ENCODE data around the gene SCARB1. TPM values are rescaled to one million over a fixed set of nuclear protein-coding genes. Genes with fewer than 3 reads are reported as not detected.
A peak's percentile ranks its signal among the peaks of the same experiment; 100 is the strongest.

Gene SCARB1
- total and polyA plus RNA-seq, 2 of the 13 experiments (the other 11 are each of a cell fraction or from before 2014, with no cell fraction given): 63.4 to 160 TPM

GRCh38 chr12:124828264-124829007 is 35.2 kb downstream of the SCARB1 start (continued):
- TF ChIP-seq DMTF1 (CRISPR knock-in tag; IDR thresholded peaks at IDR 0.05) (no peak), RCOR2 (CRISPR knock-in tag; IDR thresholded peaks at IDR 0.05) (0 out of 2 replicates have a peak, but pooled peaks have one; percentile 23), KDM1A (CRISPR knock-in tag; IDR thresholded peaks at IDR 0.05) (0 out of 2 replicates have a peak, but pooled peaks have one; percentile 31), DR1 (CRISPR knock-in tag; IDR thresholded peaks at IDR 0.05) (no peak), GTF2F1 (IDR thresholded peaks at IDR 0.05; ENCODE audit: low read length) (no peak), STAG1 (CRISPR knock-in tag; IDR thresholded peaks at IDR 0.05) (no peak), KLF9 (CRISPR knock-in tag; IDR thresholded peaks at IDR 0.05; ENCODE audit: low read depth) (0 out of 2 replicates have a peak, but pooled peaks have one; percentile 28), AGO2 (optimal IDR thresholded peaks at IDR 0.05; ENCODE audit: low read depth, low read length) (no peak), ZSCAN30 (CRISPR knock-in tag; IDR thresholded peaks at IDR 0.05) (no peak), LBX2 (CRISPR knock-in tag; IDR thresholded peaks at IDR 0.05; ENCODE audit: borderline replicate concordance) (no peak), PHF8 (CRISPR knock-in tag; IDR thresholded peaks at IDR 0.05) (peak; percentile 48), TEAD2 (CRISPR knock-in tag; IDR thresholded peaks at IDR 0.05) (no peak), PTBP1 (IDR thresholded peaks at IDR 0.05; ENCODE audit: low read depth, low read length, poor library complexity, severe bottlenecking) (no peak), TEF (CRISPR knock-in tag; IDR thresholded peaks at IDR 0.05) (no peak), ZNF775 (CRISPR knock-in tag; IDR thresholded peaks at IDR 0.05; ENCODE audit: borderline replicate concordance) (no peak), SMARCC2 (IDR thresholded peaks at IDR 0.05) (no peak), EHMT2 (IDR thresholded peaks at IDR 0.05; ENCODE audit: borderline replicate concordance, low read depth, low read length) (no peak), MBD4 (IDR thresholded peaks at IDR 0.05; ENCODE audit: borderline replicate concordance, low read length) (no peak), ZBTB3 (CRISPR knock-in tag; IDR thresholded peaks at IDR 0.05; ENCODE audit: borderline replicate concordance, low read depth) (no peak), NR2C2 (CRISPR knock-in tag; IDR thresholded peaks at IDR 0.05; ENCODE audit: borderline replicate concordance) (peak; percentile 44), TGIF2 (CRISPR knock-in tag; IDR thresholded peaks at IDR 0.05) (no peak), NPAS2 (CRISPR knock-in tag; IDR thresholded peaks at IDR 0.05; ENCODE audit: borderline replicate concordance) (no peak), SIN3A (IDR thresholded peaks at IDR 0.05; ENCODE audit: borderline replicate concordance, low read depth, low read length) (no peak), ATRX (CRISPR knock-in tag; IDR thresholded peaks at IDR 0.05; ENCODE audit: borderline replicate concordance) (no peak), TFDP1 (CRISPR knock-in tag; IDR thresholded peaks at IDR 0.05; ENCODE audit: borderline replicate concordance) (no peak), ZNF703 (CRISPR knock-in tag; IDR thresholded peaks at IDR 0.05; ENCODE audit: borderline replicate concordance) (no peak), BCL6 (CRISPR knock-in tag; IDR thresholded peaks at IDR 0.05) (no peak; the same call in 1 of the 2 replicates), ZNF367 (CRISPR knock-in tag; IDR thresholded peaks at IDR 0.05; ENCODE audit: borderline replicate concordance) (no peak)
